Panc1 (cell line): ENCODE results near the gene FAM20A. TPM values are rescaled to one million over a fixed set of nuclear protein-coding genes. Genes with fewer than 3 reads are reported as not detected.
A peak's percentile ranks its signal among the peaks of the same experiment; 100 is the strongest.

Experiments
- ATAC-seq: fragments of 200-7000 bp; cut with Tn5 transposase; 2 replicates; pipeline ENCODE4 v1.9.1; 2020; ENCODE audit warnings: mild to moderate bottlenecking, moderate library complexity
- BruUV-seq: library from RNA; stranded (reverse); fragments of 400-500 nt; replicated peaks from 2 replicates; lab custom pipeline; 2021; lab: Mats Ljungman, UMichigan
- CTCF ChIA-PET: fragments of 300-600 bp; sonication (Branson Sonifier 250); formaldehyde crosslinking; loops from one replicate; lab custom pipeline; 2022; ENCODE audit warnings: antibody characterized with exemption; lab: Charles Lee
- POLR2A ChIA-PET: fragments of 300-600 bp; sonication (Branson Sonifier 250); formaldehyde crosslinking; loops from one replicate; lab custom pipeline; 2022; ENCODE audit warnings: antibody characterized with exemption; lab: Charles Lee
- DNase-seq: peaks from one replicate; pipeline ENCODE4 v3.0.0-alpha.2; 2010; ENCODE audit warnings: low read depth, low spot score
- H3K27ac ChIP-seq: 2 replicates; pipeline ENCODE4 v1.5.1; 2011; ENCODE audit warnings: mild to moderate bottlenecking, low read length, inconsistent platforms
- H3K27me3 ChIP-seq: fragments of 200-500 bp; sonication (Bioruptor generic); 2 replicates; pipeline ENCODE4 v1.6.0; 2014; ENCODE audit warnings: low read length, inconsistent platforms; ENCODE audit not compliant: control insufficient read depth, insufficient read depth
- H3K36me3 ChIP-seq: fragments of 200-500 bp; sonication (Bioruptor generic); 2 replicates; pipeline ENCODE4 v1.5.1; 2014; ENCODE audit warnings: inconsistent platforms, mild to moderate bottlenecking, low read length, moderate library complexity; ENCODE audit not compliant: control insufficient read depth, insufficient read depth
- H3K4me1 ChIP-seq: 2 replicates; pipeline ENCODE4 v1.5.1; 2011; ENCODE audit warnings: inconsistent platforms, mild to moderate bottlenecking, low read length, moderate library complexity; ENCODE audit not compliant: control insufficient read depth, insufficient read depth
- H3K4me3 ChIP-seq, 2 experiments: 2 replicates each; pipeline ENCODE4 v1.5.1; 2011 to 2012; ENCODE audit warnings: low read depth in 2 of 2, low read length in 2 of 2, mild to moderate bottlenecking in 2 of 2, inconsistent platforms in 1 of 2, moderate library complexity in 1 of 2
- H3K9me3 ChIP-seq: fragments of 200-500 bp; sonication (Bioruptor generic); 2 replicates; pipeline ENCODE4 v1.5.1; 2014; ENCODE audit warnings: low read depth, mild to moderate bottlenecking, inconsistent platforms, low read length, moderate library complexity; ENCODE audit not compliant: control insufficient read depth, insufficient read depth
- CTCF ChIP-seq: fragments of 450-650 bp; IDR thresholded peaks from 2 replicates; pipeline ENCODE4 v1.5.1; 2017; ENCODE audit warnings: mild to moderate bottlenecking
- POLR2AphosphoS5 ChIP-seq: IDR thresholded peaks from 2 replicates; pipeline ENCODE4 v1.6.1; 2012; ENCODE audit warnings: mild to moderate bottlenecking, low read depth, low read length, moderate library complexity
- REST ChIP-seq, 2 experiments: IDR thresholded peaks; 2 replicates each; pipeline ENCODE4 v1.6.1; 2011 to 2012; ENCODE audit warnings: low read depth in 2 of 2, control low read depth in 1 of 2, low read length in 1 of 2, mild to moderate bottlenecking in 1 of 2, moderate library complexity in 1 of 2; ENCODE audit not compliant: insufficient read depth in 1 of 2
- SIN3A ChIP-seq: IDR thresholded peaks from 2 replicates; pipeline ENCODE4 v1.6.1; 2012; ENCODE audit warnings: low read depth, mild to moderate bottlenecking, low read length, moderate library complexity, borderline replicate concordance; ENCODE audit not compliant: insufficient read depth
- TCF7L2 ChIP-seq: IDR thresholded peaks from 2 replicates; pipeline ENCODE4 v1.6.1; 2011; ENCODE audit warnings: mild to moderate bottlenecking, low read depth, low read length, inconsistent platforms
- in situ Hi-C: cut with HindIII; loops from 2 replicates; pipeline ENCODE4 v1.10.0; 2016; ENCODE audit warnings: low sequenced_read_pairs, low pct_unique_long_range_greater_than_20kb
- intact Hi-C: fragments of 100-400 bp; cut with micrococcal nuclease; formaldehyde crosslinking; loops from one replicate; pipeline ENCODE4 v1.10.0; 2022; ENCODE audit not compliant: unreplicated experiment
- total RNA-seq: library from RNA; stranded (reverse); gene quantifications from one replicate; pipeline ENCODE4 v1.2.1, GENCODE V29; 2021; ENCODE audit not compliant: unreplicated experiment

FAM20A gene
- total RNA-seq, 1 experiment from 2014 or later = 0.44 TPM

- Histone ChIP-seq H3K4me3 (peak overlapping the region; percentile 4 to 97; a peak in 1 of 4 replicates), H3K36me3 (peaks cover 33% of the 10 kb centered on the region), H3K27ac (no peak overlapping the region), H3K9me3 (no peaks in the 10 kb centered on the region), H3K4me1 (peaks cover 7% of the 10 kb centered on the region; the same call in 1 of the 2 replicates), H3K27me3 (no peaks in the 10 kb centered on the region)
- TF ChIP-seq REST (IDR thresholded peaks at IDR 0.05; ENCODE audit: insufficient read depth in 1 of 2, low read depth in 2 of 2, low read length in 1 of 2) (no peak), POLR2AphosphoS5 (no peak), SIN3A (no peak), TCF7L2 (no peak), CTCF (no peak)
- intact Hi-C loops (no loop called here), in situ Hi-C loops (no loop called here)
- ATAC-seq (no peak), DNase-seq (no peak)
- ChIA-PET POLR2A (interaction anchor here (0.6 kb wide), 1 partner anchor 64 kb away, joined by 8 read pairs; no protein-coding TSS in a partner anchor), CTCF (no interaction called here)
- no TSS peak for BruUV-seq
Observed at GRCh38 chr17:68514831-68515635, 86.1 kb downstream of the FAM20A start.

- Histone ChIP-seq H3K4me1 (peaks cover 7% of the 10 kb centered on the region; the same call in 1 of the 2 replicates), H3K9me3 (no peaks in the 10 kb centered on the region), H3K27me3 (no peaks in the 10 kb centered on the region), H3K36me3 (peaks cover 28% of the 10 kb centered on the region), H3K27ac (peak overlapping the region; percentile 93), H3K4me3 (peak overlapping the region; percentile 96 to 97)
- ATAC-seq = no peak
- no peak for DNase-seq
- POLR2A ChIA-PET = no interaction called here
- TF ChIP-seq CTCF (no peak), SIN3A (no peak), REST (IDR thresholded peaks at IDR 0.05; ENCODE audit: insufficient read depth in 1 of 2, low read depth in 2 of 2, low read length in 1 of 2) (no peak), POLR2AphosphoS5 (no peak), TCF7L2 (no peak)
- in situ Hi-C loops (no loop called here), intact Hi-C loops (no loop called here)
- CTCF ChIA-PET = no interaction called here
- no TSS peak for BruUV-seq
Observed at GRCh38 chr17:68513932-68514331, 87.2 kb downstream of the FAM20A start.
